Measurements from ENCODE around the gene MDN1.

Gene MDN1

GRCh38 chr6:89775150-89775549, 44.4 kb downstream of the MDN1 start:
- Histone ChIP-seq H3K79me2 (ENCODE audit: insufficient read depth, low read length) (no peaks in the 10 kb centered on the region), H3K4me1 (ENCODE audit: insufficient read depth, low read length) (no peaks in the 10 kb centered on the region), H2AFZ (ENCODE audit: low read depth, low read length) (no peak overlapping the region), H3K9ac (ENCODE audit: low read depth, low read length) (no peak overlapping the region), H4K20me1 (ENCODE audit: insufficient read depth, low read length) (no peaks in the 10 kb centered on the region), H3K4me3 (ENCODE audit: low read depth in 1 of 2, low read length in 2 of 2) (no peak overlapping the region), H3K27me3 (ENCODE audit: insufficient read depth, low read length, poor library complexity) (no peaks in the 10 kb centered on the region), H3K9me3 (ENCODE audit: insufficient read depth, low read length, severe bottlenecking) (no peaks in the 10 kb centered on the region), H3K36me3 (ENCODE audit: insufficient read depth, low read length) (peaks cover 87% of the 10 kb centered on the region), H3K4me2 (ENCODE audit: insufficient read depth, low read length) (no peak overlapping the region), H3K27ac (ENCODE audit: low read length) (no peak overlapping the region)
- TF ChIP-seq EZH2 (IDR thresholded peaks at IDR 0.05; ENCODE audit: borderline replicate concordance, low read depth, low read length, severe bottlenecking) (no peak), CTCF (IDR thresholded peaks at IDR 0.05; ENCODE audit: borderline replicate concordance, extremely low read depth, low read length, poor library complexity, severe bottlenecking) (no peak)
- no peak for ATAC-seq (ENCODE audit: insufficient read depth, low read depth)
- no peak for DNase-seq

DNA sequence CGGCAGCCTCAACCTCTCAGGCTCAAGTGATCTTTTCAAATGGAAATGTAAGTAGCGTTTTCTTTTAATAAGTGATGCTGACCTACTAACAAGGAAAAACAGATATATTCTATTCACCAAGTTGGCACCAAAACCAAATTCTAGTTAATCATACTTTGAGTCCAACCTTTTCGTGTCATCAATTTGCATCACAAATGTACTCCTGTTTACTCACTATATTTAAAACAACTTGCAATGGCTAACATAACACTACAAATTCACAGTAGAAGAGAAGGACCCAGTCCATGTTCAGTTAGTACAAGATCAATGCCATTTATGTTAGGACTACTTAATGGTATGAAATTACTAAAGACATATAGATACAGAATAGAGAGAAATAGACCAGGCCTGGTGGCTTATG, 50.0 kb downstream of the MDN1 start:
- Histone ChIP-seq H3K27ac (ENCODE audit: low read length) (no peak overlapping the region), H3K36me3 (ENCODE audit: insufficient read depth, low read length) (peaks cover 84% of the 10 kb centered on the region), H2AFZ (ENCODE audit: low read depth, low read length) (no peak overlapping the region), H3K9ac (ENCODE audit: low read depth, low read length) (no peak overlapping the region), H3K4me2 (ENCODE audit: insufficient read depth, low read length) (no peak overlapping the region), H3K27me3 (ENCODE audit: insufficient read depth, low read length, poor library complexity) (no peaks in the 10 kb centered on the region), H4K20me1 (ENCODE audit: insufficient read depth, low read length) (no peaks in the 10 kb centered on the region), H3K9me3 (ENCODE audit: insufficient read depth, low read length, severe bottlenecking) (no peaks in the 10 kb centered on the region), H3K4me3 (ENCODE audit: low read depth in 1 of 2, low read length in 2 of 2) (no peak overlapping the region), H3K4me1 (ENCODE audit: insufficient read depth, low read length) (no peaks in the 10 kb centered on the region), H3K79me2 (ENCODE audit: insufficient read depth, low read length) (no peaks in the 10 kb centered on the region)
- DNase-seq: no peak
- no peak for TF ChIP-seq EZH2 (IDR thresholded peaks at IDR 0.05; ENCODE audit: borderline replicate concordance, low read depth, low read length, severe bottlenecking)
- TF ChIP-seq CTCF (IDR thresholded peaks at IDR 0.05; ENCODE audit: borderline replicate concordance, extremely low read depth, low read length, poor library complexity, severe bottlenecking): no peak
- no peak for ATAC-seq (ENCODE audit: insufficient read depth, low read depth)

- Histone ChIP-seq H2AFZ (ENCODE audit: low read depth, low read length) (no peak overlapping the region), H3K36me3 (ENCODE audit: insufficient read depth, low read length) (peaks cover 79% of the 10 kb centered on the region), H3K27me3 (ENCODE audit: insufficient read depth, low read length, poor library complexity) (no peaks in the 10 kb centered on the region), H3K4me1 (ENCODE audit: insufficient read depth, low read length) (no peaks in the 10 kb centered on the region), H3K9ac (ENCODE audit: low read depth, low read length) (no peak overlapping the region), H3K4me3 (ENCODE audit: low read depth in 1 of 2, low read length in 2 of 2) (no peak overlapping the region), H4K20me1 (ENCODE audit: insufficient read depth, low read length) (no peaks in the 10 kb centered on the region), H3K79me2 (ENCODE audit: insufficient read depth, low read length) (no peaks in the 10 kb centered on the region), H3K4me2 (ENCODE audit: insufficient read depth, low read length) (no peak overlapping the region), H3K27ac (ENCODE audit: low read length) (no peak overlapping the region), H3K9me3 (ENCODE audit: insufficient read depth, low read length, severe bottlenecking) (no peaks in the 10 kb centered on the region)
- no peak for TF ChIP-seq EZH2 (IDR thresholded peaks at IDR 0.05; ENCODE audit: borderline replicate concordance, low read depth, low read length, severe bottlenecking)
- TF ChIP-seq CTCF (IDR thresholded peaks at IDR 0.05; ENCODE audit: borderline replicate concordance, extremely low read depth, low read length, poor library complexity, severe bottlenecking): no peak
- ATAC-seq (ENCODE audit: insufficient read depth, low read depth) (no peak), DNase-seq (no peak)
Measured at GRCh38 chr6:89768324-89768723, 51.3 kb downstream of the MDN1 start.

GRCh38 chr6:89763550-89763949, 56.0 kb downstream of the MDN1 start:
- DNase-seq: no peak
- Histone ChIP-seq H3K9ac (ENCODE audit: low read depth, low read length) (no peak overlapping the region), H3K36me3 (ENCODE audit: insufficient read depth, low read length) (peaks cover 63% of the 10 kb centered on the region; the same call in 1 of the 2 replicates), H3K4me2 (ENCODE audit: insufficient read depth, low read length) (no peak overlapping the region), H4K20me1 (ENCODE audit: insufficient read depth, low read length) (no peaks in the 10 kb centered on the region), H3K27me3 (ENCODE audit: insufficient read depth, low read length, poor library complexity) (no peaks in the 10 kb centered on the region), H3K9me3 (ENCODE audit: insufficient read depth, low read length, severe bottlenecking) (no peaks in the 10 kb centered on the region), H3K4me1 (ENCODE audit: insufficient read depth, low read length) (no peaks in the 10 kb centered on the region), H3K4me3 (ENCODE audit: low read depth in 1 of 2, low read length in 2 of 2) (no peak overlapping the region), H3K27ac (ENCODE audit: low read length) (no peak overlapping the region), H3K79me2 (ENCODE audit: insufficient read depth, low read length) (no peaks in the 10 kb centered on the region), H2AFZ (ENCODE audit: low read depth, low read length) (no peak overlapping the region)
- TF ChIP-seq EZH2 (IDR thresholded peaks at IDR 0.05; ENCODE audit: borderline replicate concordance, low read depth, low read length, severe bottlenecking) (no peak), CTCF (IDR thresholded peaks at IDR 0.05; ENCODE audit: borderline replicate concordance, extremely low read depth, low read length, poor library complexity, severe bottlenecking) (no peak)
- no peak for ATAC-seq (ENCODE audit: insufficient read depth, low read depth)

All from DND-41 (cell line).